ENCODE results near the gene TMPRSS9.

DNA sequence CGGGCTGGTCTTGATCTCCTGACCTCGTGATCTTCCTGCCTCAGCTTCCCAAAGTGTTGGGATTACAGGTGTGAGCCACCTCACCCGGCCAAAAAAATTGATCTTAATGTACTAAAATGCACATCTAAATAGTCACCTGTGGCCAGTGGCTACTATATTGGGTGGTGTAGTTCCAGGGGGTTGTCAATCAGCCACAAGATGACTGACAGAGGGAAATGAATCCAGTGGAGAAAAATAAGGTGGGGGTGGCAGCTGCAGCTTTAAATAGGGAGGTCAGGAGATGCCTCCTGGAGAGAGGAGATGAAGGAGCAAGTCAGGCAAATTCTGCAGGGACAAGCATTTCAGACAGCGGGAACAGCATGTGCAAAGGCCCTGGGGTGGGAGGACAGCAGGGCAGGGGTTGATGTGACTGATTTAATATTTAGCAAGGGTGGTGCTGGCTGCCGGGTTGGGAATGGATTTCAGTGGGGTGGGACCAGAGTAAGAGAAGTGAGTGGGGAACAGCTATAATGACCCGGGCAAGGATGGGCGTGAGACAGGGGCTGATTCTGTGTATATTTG is 49.4 kb downstream of the TMPRSS9 start:
- TF ChIP-seq, protein P1, sequence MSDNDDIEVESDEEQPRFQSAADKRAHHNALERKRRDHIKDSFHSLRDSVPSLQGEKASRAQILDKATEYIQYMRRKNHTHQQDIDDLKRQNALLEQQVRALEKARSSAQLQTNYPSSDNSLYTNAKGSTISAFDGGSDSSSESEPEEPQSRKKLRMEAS (IDR thresholded peaks at IDR 0.05) = no peak
- TF ChIP-seq SMAD9 (CRISPR knock-in tag; IDR thresholded peaks at IDR 0.05) (no peak), KLF16 (CRISPR knock-in tag; IDR thresholded peaks at IDR 0.05) (no peak), ZNF232 (CRISPR knock-in tag; IDR thresholded peaks at IDR 0.05; ENCODE audit: borderline replicate concordance) (no peak), FOXO1 (CRISPR knock-in tag; IDR thresholded peaks at IDR 0.05) (no peak), CTCF (CRISPR knock-in tag; IDR thresholded peaks at IDR 0.05) (no peak), ZNF781 (CRISPR knock-in tag; IDR thresholded peaks at IDR 0.05; ENCODE audit: borderline replicate concordance, not compliant biosample characterization) (no peak), ZBTB7A (CRISPR knock-in tag; IDR thresholded peaks at IDR 0.05) (no peak), MXD1 (CRISPR knock-in tag; IDR thresholded peaks at IDR 0.05) (no peak), HDAC6 (IDR thresholded peaks at IDR 0.05; ENCODE audit: low read depth, low read length) (no peak), ZFP36 (IDR thresholded peaks at IDR 0.05; ENCODE audit: borderline replicate concordance, low read depth, low read length, partially characterized antibody) (no peak)
